Urothelium cell line (cell line): Measurements from ENCODE around the gene GPR12.

Experiments
- DNase-seq: peaks from one replicate; pipeline ENCODE4 v3.0.0; 2011; ENCODE audit warnings: low spot score, mixed read lengths
- FAIRE-seq: peaks from 2 replicates; lab custom pipeline; 2011; peaks lifted over from hg19 to GRCh38; lab: Jason Lieb, UNC

Gene GPR12, protein sequence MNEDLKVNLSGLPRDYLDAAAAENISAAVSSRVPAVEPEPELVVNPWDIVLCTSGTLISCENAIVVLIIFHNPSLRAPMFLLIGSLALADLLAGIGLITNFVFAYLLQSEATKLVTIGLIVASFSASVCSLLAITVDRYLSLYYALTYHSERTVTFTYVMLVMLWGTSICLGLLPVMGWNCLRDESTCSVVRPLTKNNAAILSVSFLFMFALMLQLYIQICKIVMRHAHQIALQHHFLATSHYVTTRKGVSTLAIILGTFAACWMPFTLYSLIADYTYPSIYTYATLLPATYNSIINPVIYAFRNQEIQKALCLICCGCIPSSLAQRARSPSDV

DNA sequence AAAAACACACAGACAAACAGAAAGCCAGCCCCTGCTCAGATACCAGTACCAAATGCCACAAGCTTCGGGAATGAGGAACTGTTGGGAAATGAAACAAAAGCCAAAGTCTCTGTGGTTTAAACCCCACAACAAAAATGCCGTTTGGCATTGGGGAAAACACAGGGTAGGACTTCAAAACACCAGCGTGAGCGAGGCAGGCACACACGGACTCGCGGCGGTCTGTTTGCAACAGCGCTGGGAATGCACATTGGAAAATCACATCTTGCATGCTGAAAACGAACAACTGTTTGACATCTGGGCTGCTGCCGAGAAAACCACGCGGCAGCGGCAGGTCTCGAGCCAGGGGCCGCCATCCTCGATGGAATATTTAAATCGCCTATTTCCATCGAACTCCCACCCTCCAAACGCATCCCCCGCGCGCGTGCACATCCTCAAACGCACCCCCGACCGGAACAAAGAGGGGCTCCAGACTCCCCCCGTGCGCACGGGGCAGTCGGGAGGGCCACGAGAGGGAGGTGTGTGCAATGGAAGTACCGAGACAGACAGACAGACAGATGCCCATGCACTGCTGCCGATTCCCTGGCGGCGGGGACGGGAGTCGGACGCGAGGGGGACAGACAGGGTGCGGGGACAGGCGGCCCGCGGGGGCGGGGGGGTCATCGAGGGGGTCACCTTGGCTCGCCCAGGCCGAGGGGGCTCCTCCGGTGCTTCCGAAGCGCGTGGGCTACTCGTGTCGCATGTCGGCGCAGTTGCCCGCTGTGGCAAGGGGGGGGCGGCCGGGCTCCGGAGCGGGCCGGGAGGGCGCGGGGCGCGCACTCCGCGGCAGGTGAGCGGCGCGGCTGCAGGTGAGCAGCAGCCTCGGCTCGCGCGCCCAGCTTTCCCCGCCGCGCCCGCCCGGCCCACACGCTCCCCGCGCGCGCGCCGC lies at the start of gene GPR12:
Gene GPR12, minus strand, starts transcription at position 880 of the 925 bp plus-strand sequence. CDS start 959 bp downstream, outside the sequence.
- FAIRE-seq (no peak), DNase-seq (no peak)

DNA sequence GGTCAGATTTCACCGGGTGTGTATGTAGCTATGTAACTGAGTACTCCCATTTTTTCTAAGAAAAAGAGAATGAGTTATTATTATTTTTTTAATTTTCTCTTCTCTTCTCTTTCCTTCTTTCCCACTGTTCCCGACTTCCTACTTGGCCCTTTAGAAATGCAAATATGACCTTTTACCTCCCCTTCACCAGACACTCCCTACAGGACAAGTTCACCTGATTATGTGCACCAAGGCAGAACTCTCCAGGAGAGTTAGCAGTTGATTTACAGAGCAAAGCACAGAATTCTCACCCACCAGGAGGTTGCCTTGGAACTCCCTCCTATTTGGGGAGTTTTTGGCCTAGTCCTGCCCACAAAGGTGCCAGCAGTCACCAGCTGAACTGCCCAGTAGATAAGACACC lies 49.5 kb upstream of the GPR12 start:
- no peak for FAIRE-seq

GRCh38 chr13:26806891-26807290 lies 46.3 kb upstream of the GPR12 start:
- FAIRE-seq (no peak), DNase-seq (no peak)

More for the DNA sequence above, 49.5 kb upstream of the GPR12 start:
- DNase-seq = no peak

DNA sequence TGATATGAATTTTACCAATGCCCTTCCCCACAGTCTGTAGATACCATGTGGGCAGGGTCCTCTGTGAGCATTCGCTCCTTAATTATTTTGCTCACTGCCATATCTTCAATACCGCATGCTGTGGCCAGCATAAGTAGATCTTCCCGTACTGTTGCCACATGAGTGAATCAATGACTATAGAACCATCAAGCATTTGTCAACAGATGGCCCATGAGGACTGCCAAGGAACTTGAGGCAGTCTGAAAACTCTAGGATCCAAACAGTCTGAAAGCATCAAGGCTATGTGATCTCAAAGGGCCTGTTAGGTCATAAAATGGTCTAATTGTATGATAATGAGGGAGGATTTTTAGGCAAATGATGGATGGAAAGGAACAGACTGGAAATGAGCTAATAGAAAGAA lies 27.4 kb upstream of the GPR12 start:
- DNase-seq = no peak
- no peak for FAIRE-seq

- no peak for FAIRE-seq
- DNase-seq = no peak
Measured at GRCh38 chr13:26786651-26787295, 26.2 kb upstream of the GPR12 start.

GRCh38 chr13:26785838-26786630 lies 25.4 kb upstream of the GPR12 start:
- FAIRE-seq (no peak), DNase-seq (peak; percentile 32)

GRCh38 chr13:26784704-26785639 lies 24.4 kb upstream of the GPR12 start:
- DNase-seq (no peak), FAIRE-seq (no peak)

DNA sequence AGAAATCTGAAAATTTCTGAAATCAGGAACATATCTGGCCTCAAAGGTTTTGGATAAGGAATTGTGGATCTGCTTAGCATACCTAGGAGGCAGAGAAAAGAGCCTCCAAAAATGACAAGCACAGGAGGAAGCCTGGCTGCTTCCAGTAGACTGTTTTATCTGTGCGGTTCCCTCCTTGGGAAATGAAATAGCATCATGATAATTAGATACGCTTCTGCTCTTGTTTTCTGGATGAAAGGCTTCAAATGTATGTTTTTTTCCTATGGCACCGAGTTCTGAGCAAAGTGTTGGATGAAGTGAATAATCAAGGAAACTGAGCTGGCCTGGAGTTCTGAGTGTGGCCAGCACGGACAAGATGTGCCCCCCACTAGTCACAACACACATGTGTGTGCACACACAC lies 19.8 kb upstream of the GPR12 start:
- no peak for DNase-seq
- FAIRE-seq = no peak

DNA sequence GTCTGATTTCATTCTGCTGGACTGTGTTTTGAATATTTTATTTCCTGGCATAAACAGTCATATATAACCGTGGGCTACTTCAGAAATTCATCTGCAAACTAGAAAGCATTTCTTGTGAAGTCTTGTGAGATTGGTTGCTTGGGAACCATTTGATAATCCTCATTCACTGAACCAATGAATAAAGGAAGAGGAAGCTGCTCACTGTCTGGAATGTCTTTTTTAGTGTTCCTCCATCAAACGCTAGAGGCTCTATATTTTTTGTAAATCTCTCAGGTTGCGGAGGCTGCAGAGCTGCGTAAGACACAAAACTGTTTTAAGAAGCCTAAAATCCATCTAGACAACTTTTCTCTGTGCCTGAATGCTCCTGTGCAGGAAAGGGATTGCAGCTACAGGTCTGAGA lies 18.7 kb upstream of the GPR12 start:
- DNase-seq (no peak), FAIRE-seq (no peak)

DNA sequence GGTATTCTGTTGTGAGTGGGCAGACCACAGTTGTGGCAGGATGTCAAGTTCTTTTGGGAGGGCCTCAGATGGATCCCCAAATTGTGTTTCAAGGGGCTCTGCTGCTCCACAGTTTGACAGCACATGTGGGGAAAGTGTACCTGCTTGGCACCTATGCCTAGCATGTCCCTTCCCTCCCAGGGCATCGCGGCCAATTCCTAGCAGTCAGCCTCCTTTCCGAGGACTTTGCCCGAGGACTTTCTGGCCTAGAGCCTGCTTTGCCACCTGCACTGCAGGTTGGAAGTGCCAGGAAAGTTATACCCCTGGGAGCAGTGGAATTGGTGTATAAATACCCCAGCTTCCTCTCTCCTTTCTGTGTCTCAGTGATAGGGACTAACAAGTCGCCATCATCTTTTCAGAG lies 11.9 kb upstream of the GPR12 start:
- FAIRE-seq (no peak), DNase-seq (no peak)

- FAIRE-seq (no peak), DNase-seq (no peak)
Measured at GRCh38 chr13:26771796-26772195, 11.2 kb upstream of the GPR12 start.

DNA sequence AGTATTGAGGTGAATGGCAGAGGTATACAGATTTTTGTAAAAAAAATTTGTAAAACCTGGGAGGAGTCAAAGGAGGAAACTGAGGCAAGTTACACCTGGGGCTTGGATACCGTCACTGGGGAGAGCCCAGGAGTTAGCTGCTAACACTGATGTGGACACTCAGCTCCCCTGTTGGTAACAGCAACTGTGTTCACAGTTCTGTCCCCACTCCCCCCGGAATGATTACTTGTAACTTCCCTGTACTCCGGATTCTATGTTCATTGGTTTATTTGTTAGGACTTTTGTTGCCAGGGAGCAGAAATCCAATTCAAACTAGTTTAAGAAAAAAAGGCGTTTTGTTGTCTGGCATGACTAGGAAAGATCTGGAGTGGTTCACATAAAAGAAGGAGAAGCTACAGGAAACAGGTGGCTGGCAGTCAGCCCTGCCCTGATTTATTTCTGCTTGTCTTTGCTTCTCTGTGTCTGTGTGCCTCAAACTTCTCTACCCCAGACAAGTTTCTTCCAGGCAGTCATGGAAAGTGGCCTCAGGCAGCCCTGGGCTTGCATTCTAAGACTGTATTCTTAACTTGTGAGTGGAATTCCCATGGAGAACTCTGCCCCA lies 2.3 kb upstream of the GPR12 start:
- no peak for DNase-seq

GRCh38 chr13:26760832-26761582 lies 421 bp upstream of the GPR12 start:
- peak; percentile 16 for DNase-seq

More for the DNA sequence above, 2.3 kb upstream of the GPR12 start:
- FAIRE-seq = no peak

DNA sequence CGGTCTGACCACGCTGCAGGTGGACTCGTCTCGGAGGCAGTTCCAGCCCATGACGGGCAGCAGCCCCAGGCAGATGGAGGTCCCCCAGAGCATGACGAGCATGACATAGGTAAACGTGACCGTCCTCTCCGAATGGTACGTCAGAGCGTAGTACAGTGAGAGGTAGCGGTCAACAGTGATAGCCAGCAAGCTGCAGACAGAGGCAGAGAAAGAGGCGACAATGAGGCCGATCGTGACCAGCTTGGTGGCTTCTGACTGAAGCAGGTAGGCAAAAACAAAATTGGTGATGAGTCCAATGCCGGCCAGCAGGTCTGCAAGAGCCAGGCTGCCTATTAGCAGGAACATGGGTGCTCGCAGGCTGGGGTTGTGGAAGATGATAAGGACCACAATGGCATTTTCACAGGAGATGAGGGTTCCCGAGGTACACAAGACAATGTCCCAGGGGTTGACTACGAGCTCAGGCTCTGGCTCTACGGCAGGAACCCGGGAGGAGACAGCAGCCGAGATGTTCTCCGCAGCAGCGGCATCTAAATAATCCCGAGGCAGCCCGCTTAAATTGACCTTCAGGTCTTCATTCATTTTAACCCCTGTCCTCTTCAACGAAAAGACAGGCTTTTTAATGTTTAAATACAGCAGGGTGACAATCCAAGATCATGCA lies 1.2 kb downstream of the GPR12 start:
- no peak for DNase-seq
- FAIRE-seq = no peak

More at GRCh38 chr13:26760832-26761582, 421 bp upstream of the GPR12 start:
- FAIRE-seq = no peak

DNA sequence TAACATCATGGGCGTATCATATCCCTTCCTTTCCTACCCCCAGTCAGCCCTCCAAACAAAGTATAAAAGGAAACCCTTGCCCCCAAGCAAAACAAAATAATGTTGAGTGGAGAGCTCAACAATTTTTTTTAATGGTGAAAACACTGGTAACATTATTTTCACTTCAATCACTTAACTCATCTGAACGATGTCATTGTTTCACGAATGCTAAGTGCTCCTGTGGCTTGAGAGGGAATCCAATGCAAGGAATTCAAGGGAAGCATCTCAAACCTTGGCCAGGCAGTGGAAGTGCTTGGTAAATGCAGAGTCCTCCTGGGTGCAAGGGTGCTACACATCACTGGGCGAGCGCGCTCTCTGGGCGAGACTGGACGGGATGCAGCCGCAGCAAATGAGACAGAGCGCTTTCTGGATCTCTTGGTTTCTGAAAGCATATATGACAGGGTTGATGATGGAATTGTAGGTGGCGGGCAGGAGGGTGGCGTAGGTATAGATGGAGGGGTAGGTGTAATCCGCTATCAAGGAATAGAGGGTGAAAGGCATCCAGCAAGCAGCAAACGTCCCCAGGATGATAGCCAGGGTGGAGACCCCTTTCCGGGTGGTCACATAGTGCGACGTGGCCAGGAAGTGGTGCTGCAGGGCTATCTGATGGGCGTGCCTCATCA lies 2.0 kb downstream of the GPR12 start:
- FAIRE-seq (no peak), DNase-seq (no peak)

- no peak for DNase-seq
- no peak for FAIRE-seq
Measured at GRCh38 chr13:26756961-26757360, 3.6 kb downstream of the GPR12 start.

GRCh38 chr13:26752671-26753070 lies 7.9 kb downstream of the GPR12 start:
- FAIRE-seq (no peak), DNase-seq (no peak)
